Left ventricle myocardium superior (tissue), 1 donor: Measurements from ENCODE around the gene SLC46A3. TPM values are rescaled to one million over a fixed set of nuclear protein-coding genes. Genes with fewer than 3 reads are reported as not detected.
A peak's percentile ranks its signal among the peaks of the same experiment; 100 is the strongest.

Source experiments
- ATAC-seq: fragments of 200-7000 bp; cut with Tn5 transposase; one replicate; pipeline ENCODE4 v1.9.1; 2020; ENCODE audit warnings: mild to moderate bottlenecking, moderate library complexity
- DNase-seq: peaks from one replicate; pipeline ENCODE4 v3.0.0-alpha.2; 2020
- intact Hi-C: fragments of 100-400 bp; cut with micrococcal nuclease; formaldehyde crosslinking; loops from one replicate; pipeline ENCODE4 v1.11.0; 2022
- total RNA-seq: library from RNA; stranded (reverse); fragmentation: NEBNext Ultra II Directional; extraction: Animal tissue kit (Norgen Biotek cat#: 25700); gene quantifications from one replicate; pipeline ENCODE4 v1.2.1, GENCODE V29; 2021
- donor health status: DM: no; HTN: yes; CAD: no; lungs with severe emphysema.

SLC46A3 gene
- total RNA-seq, 1 donor from 2014 or later = 18.1 TPM

DNA sequence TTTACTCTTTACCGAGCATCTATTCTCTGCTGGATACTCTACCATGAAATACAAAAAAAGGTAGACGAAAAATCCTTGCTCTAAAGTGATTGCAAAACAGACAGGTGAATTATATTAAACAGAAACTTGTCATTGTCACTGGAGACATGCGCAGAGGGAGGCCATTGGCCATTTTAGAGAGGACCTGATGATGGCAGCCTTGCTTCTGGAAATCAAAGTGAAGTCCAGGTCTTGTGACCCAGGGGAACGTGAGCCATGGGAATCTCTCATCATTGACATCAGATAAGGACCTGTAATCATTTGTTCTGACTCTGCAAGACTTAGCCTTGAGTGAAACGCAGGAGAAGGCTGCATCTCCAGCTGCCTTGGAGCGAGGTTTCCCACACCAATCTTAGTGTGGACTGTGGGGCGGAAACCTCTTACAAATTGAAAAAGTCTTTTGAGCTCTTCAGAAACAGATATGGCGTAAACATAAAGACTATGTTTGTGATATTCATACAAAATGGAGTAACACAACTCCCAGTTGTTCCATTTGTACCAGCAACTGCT lies 16.8 kb upstream of the SLC46A3 start:
- DNase-seq (no peak), ATAC-seq (no peak)
- intact Hi-C loops = no loop called here

GRCh38 chr13:28734906-28735305 lies 16.1 kb upstream of the SLC46A3 start:
- intact Hi-C loops = no loop called here
- DNase-seq (no peak), ATAC-seq (no peak)

DNA sequence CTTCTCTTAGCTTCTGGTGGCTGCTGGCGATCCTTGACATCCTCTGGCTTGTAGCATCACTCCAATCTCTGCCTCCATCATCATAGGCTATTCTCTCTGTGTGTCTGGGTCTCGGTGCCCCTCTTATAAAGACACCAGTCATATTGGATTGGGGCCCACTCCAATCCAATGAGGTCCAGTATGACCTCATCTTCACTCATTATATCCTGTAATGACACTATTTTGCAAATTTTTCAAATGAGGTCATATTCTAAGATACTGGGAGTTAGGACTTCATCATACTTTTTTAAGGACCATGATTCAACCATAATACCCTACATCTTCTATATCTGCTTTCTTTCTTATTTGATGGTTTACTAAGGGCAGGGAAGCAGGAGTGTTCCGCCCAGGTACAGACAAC lies 12.0 kb upstream of the SLC46A3 start:
- no peak for ATAC-seq
- intact Hi-C loops = no loop called here

DNA sequence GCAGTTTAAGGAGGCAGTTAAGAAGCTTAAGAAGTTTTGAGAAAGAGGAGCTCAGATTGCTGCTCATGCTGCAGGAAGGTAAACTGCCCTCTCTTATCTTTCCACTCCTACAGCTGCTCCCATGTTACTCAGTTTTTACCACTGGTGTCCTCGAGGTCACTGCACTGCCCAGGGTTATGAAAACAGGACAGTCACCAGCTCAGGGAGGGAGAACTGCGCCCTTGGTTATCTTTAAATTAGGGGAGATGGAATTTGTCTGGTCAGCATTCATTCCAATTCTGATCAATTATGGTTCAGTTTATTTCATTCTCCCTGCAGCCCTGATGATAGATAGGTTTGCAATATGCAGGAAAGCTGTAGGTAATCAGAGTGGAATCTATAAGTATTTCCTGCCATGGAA lies 10.8 kb upstream of the SLC46A3 start:
- DNase-seq = no peak
- intact Hi-C loops = no loop called here
- no peak for ATAC-seq

More for the DNA sequence above, 12.0 kb upstream of the SLC46A3 start:
- no peak for DNase-seq

DNA sequence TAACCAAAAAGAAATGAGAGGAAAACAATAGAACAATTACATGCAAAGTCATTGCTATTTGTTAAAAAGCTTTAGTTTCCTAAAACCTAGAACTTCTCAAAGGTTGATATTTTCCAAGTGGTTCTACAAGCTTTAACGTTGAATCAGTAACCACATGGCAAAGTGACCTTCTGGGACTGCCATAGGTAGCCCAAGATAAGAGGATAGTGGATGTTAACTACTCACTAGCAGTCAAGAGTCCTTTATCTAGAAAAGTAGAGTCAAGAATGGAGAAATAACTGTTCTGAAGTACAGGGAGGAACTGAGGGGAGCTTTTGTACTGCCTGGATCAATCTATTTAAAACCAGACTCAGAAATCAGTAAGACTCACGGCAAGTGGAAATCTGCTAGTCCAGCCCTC lies 9.9 kb upstream of the SLC46A3 start:
- ATAC-seq (no peak), DNase-seq (no peak)
- intact Hi-C loops = no loop called here

DNA sequence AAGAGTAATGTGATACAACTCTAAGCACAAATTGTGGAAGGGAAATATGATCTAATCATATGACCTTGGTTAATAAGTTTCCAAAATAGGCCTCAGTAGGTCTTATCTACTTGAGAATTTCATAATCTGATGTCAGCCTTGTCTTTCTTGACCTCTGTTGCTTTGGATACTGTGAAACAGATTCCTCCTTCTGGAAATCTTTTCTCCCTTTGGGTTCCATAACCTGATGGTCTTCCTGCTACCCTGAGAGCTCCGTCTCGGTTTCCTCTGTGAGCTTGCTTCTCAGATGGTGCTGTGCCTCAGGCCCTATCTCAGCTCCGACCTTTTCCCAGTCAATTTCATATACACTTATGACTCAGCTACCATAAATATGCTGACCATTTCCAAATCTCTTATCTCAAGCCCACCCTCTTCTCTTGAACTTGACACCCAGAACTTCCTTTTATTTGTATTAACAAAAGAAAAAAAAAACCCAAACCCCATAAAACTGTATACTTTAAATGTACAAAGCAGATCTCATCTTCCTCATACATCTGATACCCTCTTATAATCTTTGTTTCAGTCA lies 6.4 kb upstream of the SLC46A3 start:
- DNase-seq (no peak), ATAC-seq (no peak)
- intact Hi-C loops = no loop called here

GRCh38 chr13:28723806-28724205 lies 5.0 kb upstream of the SLC46A3 start:
- DNase-seq (no peak), ATAC-seq (no peak)
- intact Hi-C loops = no loop called here

DNA sequence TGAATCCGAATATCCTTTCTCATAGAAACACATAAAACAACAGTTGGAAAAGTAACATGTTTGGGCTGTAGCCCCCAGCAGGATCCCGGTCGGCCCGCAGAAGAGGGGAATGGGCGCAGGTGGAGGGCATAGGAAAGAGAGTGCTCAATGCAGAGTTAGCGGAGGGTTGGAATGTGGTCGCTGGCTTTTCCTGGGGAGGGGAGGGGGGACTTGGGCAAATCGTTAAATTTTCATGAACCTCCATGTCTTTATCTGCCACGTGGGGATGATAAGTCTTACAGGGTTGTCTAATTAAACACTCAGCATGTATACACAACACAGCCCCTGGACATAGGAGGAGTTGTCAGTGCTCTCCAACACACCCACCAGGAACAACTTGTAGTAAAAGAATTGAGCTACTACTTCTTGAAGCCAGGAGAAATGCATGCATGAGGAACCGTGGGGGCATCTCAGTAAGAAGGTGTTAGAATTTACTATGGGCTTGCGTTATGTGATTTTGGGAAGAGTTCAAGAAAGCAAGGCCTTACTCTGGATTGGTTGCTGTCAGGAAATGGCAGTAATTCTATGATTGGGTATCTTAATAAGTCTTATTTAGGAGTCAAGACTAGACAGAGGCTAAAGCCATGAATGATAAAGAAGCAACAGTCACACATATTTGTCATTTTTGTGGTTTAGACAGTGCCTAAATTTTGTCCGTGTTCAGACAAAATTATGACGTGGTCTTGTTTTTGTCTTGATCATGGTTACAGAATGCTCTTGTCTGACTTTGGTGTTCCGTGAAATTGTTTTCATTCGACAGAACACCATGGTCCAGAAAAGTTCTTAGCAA lies 671 bp upstream of the SLC46A3 start:
- no peak for DNase-seq
- peak; percentile 1 for ATAC-seq
- intact Hi-C loops = loop anchor here (2.0 kb wide), 1 partner anchor 33 kb away; no protein-coding TSS in a partner anchor

DNA sequence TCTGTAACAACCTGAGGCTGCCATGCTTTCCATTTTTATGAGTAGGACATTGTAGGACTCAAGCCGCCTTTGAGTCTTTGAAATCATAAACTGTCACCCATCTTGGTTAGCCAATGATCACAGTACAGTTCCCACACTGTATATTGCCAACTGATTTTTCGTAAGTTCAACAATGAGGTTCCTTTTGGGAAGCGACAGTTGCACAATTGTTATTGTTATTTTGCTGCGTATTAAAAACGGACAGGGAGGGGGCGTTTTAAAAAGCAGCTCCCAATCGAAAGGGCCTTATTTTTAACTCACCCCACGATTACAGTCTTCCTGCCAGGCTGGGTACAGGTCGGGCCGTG lies 601 bp downstream of the SLC46A3 start:
- intact Hi-C loops = loop anchor here (2.0 kb wide), 1 partner anchor 35 kb away; no protein-coding TSS in a partner anchor
- DNase-seq (no peak), ATAC-seq (peak; percentile 16)

GRCh38 chr13:28717170-28717569 lies 1.6 kb downstream of the SLC46A3 start:
- intact Hi-C loops = no loop called here
- ATAC-seq (no peak), DNase-seq (no peak)

DNA sequence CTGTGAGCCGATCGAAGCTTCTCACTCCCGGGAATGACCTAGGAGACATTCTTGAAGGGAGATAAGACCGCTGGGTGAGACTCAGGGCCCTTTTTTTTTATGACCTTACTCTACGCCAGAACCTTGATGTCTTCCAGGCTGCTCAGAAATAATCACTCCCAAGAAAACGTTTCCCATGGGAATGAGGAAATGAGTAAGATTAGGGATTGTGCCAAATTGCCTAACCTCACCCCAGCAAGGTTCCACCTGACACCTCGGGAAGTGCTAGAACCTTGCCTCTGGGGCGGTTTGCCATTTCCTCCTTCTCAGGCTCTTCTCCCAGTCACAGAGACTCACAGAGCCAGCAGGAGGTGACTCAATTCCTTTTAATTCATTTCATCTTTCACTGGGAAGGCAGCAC lies 2.3 kb downstream of the SLC46A3 start:
- DNase-seq (peak; percentile 31), ATAC-seq (peak; percentile 5)
- intact Hi-C loops = no loop called here

GRCh38 chr13:28714651-28715050 lies 4.1 kb downstream of the SLC46A3 start:
- DNase-seq = no peak
- intact Hi-C loops = no loop called here

GRCh38 chr13:28710161-28710560 lies 8.6 kb downstream of the SLC46A3 start:
- DNase-seq (no peak), ATAC-seq (no peak)
- intact Hi-C loops = no loop called here

More at GRCh38 chr13:28714651-28715050, 4.1 kb downstream of the SLC46A3 start:
- ATAC-seq = no peak

DNA sequence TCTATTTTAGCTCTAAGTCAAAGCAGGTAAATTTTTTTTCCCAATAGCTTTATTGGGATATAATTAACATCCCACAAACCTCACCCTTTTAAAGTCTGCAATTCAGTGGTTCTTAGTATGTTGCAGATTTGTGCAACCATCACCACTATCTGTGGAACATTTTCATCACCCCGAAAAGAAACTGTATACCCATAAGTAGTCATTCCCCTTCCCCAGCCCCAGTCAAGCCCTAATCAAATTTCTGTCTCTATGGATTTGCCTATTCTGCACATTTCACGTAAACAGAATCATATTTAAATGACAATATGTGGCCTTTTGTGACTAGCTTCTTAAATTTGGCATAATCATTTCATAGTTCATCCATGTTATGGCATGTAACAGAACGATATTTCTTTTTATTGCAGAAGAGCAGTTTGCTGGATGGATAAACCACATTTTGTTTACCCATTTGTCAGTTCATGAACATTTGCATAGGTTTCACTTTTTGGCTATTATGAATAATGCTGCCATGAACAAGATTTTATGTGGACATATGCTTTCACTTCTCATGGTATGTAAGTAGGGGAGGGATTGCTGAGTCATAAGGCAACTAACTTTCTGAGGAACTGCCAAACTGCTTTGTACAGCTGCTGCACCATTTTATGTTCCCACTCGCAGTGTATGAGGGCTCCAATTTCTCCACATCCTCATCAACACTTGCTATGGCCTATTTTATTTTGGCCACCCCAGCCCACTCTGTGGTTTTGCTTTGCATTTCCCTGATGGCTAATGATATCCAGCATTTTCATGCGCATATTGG lies 10.9 kb downstream of the SLC46A3 start:
- peak; percentile 61 for ATAC-seq
- intact Hi-C loops = no loop called here
- no peak for DNase-seq

- DNase-seq (no peak), ATAC-seq (peak; percentile 85)
- intact Hi-C loops = no loop called here
Measured at GRCh38 chr13:28705461-28706083, 13.2 kb downstream of the SLC46A3 start.

GRCh38 chr13:28704919-28705318 lies 13.9 kb downstream of the SLC46A3 start:
- ATAC-seq = no peak
- intact Hi-C loops = no loop called here
- DNase-seq = no peak

- no peak for ATAC-seq
- intact Hi-C loops = no loop called here
- no peak for DNase-seq
Measured at GRCh38 chr13:28704282-28704681, 14.5 kb downstream of the SLC46A3 start.

GRCh38 chr13:28699246-28699645 lies 19.5 kb downstream of the SLC46A3 start:
- intact Hi-C loops = no loop called here
- DNase-seq (no peak), ATAC-seq (no peak)

DNA sequence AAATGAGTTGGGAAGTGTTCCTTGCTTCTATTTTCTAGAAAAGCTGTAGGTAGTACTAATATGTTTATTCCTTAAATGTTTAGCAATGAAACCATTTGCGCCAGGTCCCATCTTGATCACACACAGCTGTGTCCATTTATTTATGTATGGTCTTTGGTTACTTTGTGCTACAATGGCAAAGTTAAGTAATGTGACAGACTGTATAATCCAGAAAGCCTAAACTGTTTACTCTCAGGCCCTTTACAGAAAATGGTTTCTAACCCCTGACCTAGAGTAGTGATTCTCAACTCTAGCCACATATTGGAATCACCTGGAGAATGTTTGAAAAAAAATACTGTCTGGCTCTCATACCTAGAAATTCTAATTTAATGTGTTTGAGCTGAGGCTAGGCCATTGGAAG lies 21.3 kb downstream of the SLC46A3 start:
- DNase-seq = no peak
- intact Hi-C loops = no loop called here

More for the DNA sequence above, 21.3 kb downstream of the SLC46A3 start:
- ATAC-seq = no peak
